ENCODE measurements around the gene FMOD. TPM values are rescaled to one million over a fixed set of nuclear protein-coding genes. Genes with fewer than 3 reads are reported as not detected.
"Not testable (repeated sequence)": the region's sequence is repeated elsewhere in the genome, so short reads cannot be mapped to it uniquely, and the experiment has no call there.

FMOD gene
- total and polyA plus RNA-seq, 2 donors (not counting 1 experiment from before 2014, with no cell fraction given) = 3.3 to 9.0 TPM

DNA sequence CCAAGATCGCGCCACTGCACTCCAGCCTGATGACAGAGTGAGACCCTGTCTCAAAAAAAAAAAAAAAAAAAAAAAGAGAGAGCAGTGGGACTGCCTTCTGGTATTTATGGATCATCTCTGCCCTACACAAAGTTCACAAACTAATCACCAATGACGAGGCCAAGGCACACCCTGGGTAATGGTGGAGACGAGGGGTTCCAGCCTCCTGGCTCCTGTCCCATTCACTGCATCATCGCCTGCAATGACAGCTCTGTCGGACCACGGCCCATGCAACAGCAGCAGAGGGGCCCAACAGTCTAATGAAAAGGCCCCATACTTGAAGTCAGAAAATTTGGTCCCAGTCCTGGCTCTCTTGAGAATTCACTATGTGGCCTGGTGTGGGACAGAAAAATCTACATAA, 48.5 kb downstream of the FMOD start:
- DNase-seq (ENCODE audit: low read depth in 2 of 2) = no peak
- no peak overlapping the region for H3K4me2 ChIP-seq (ENCODE audit: extremely low read depth, insufficient read depth, low read length)
- TF ChIP-seq EZH2 (IDR thresholded peaks at IDR 0.05; ENCODE audit: low read length, missing control alignments) = no peak
- TF ChIP-seq, protein P1, sequence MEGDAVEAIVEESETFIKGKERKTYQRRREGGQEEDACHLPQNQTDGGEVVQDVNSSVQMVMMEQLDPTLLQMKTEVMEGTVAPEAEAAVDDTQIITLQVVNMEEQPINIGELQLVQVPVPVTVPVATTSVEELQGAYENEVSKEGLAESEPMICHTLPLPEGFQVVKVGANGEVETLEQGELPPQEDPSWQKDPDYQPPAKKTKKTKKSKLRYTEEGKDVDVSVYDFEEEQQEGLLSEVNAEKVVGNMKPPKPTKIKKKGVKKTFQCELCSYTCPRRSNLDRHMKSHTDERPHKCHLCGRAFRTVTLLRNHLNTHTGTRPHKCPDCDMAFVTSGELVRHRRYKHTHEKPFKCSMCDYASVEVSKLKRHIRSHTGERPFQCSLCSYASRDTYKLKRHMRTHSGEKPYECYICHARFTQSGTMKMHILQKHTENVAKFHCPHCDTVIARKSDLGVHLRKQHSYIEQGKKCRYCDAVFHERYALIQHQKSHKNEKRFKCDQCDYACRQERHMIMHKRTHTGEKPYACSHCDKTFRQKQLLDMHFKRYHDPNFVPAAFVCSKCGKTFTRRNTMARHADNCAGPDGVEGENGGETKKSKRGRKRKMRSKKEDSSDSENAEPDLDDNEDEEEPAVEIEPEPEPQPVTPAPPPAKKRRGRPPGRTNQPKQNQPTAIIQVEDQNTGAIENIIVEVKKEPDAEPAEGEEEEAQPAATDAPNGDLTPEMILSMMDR (conservative IDR thresholded peaks at IDR 0.05 in 1 of 2, IDR thresholded peaks at IDR 0.05 in 1 of 2; ENCODE audit: low read depth in 1 of 2, low read length in 2 of 2) = no peak

DNA sequence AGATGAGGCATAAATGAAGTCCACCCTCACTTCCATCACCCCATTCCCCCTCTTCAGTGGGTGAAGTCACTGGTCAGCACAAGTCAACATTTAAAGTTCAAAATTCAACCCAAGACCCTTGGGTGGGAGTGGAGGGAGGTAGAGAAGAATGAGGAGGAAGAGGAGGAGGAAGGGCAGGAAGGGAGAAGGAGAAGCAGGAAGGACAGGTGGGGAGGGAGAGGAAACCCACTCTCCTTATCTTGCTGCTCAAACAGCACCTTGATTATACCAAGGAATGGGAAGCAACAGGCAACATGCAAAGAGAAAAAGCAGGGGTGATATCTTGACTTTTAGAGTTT, 49.6 kb downstream of the FMOD start:
- Histone ChIP-seq H3K4me1 (ENCODE audit: control insufficient read depth, extremely low read depth, insufficient read depth, low read length) (peaks cover 2% of the 10 kb centered on the region), H3K36me3 (ENCODE audit: control insufficient read depth, insufficient read depth, low read length) (no peaks in the 10 kb centered on the region), H3K27ac (ENCODE audit: insufficient read depth, low read length) (no peak overlapping the region), H3K4me2 (ENCODE audit: extremely low read depth, insufficient read depth, low read length) (no peak overlapping the region), H2AFZ (ENCODE audit: low read length) (no peak overlapping the region), H4K20me1 (ENCODE audit: control insufficient read depth, extremely low read depth, insufficient read depth, low read length) (no peaks in the 10 kb centered on the region), H3K9me3 (ENCODE audit: control insufficient read depth, insufficient read depth, low read depth, low read length) (no peaks in the 10 kb centered on the region), H3K9ac (ENCODE audit: insufficient read depth, low read length) (no peak overlapping the region), H3K4me3 (replicated peaks in 1 of 4; ENCODE audit: control extremely low read depth in 1 of 4, insufficient read depth in 1 of 4, low read depth in 3 of 4, low read length in 4 of 4) (no peak overlapping the region), H3K79me2 (ENCODE audit: control insufficient read depth, insufficient read depth, low read length) (no peaks in the 10 kb centered on the region), H3K27me3 (ENCODE audit: control insufficient read depth, insufficient read depth, low read length) (peaks cover 23% of the 10 kb centered on the region)
- no peak for DNase-seq (ENCODE audit: low read depth in 2 of 2)
- TF ChIP-seq, protein P1 (conservative IDR thresholded peaks at IDR 0.05 in 1 of 2, IDR thresholded peaks at IDR 0.05 in 1 of 2; ENCODE audit: low read depth in 1 of 2, low read length in 2 of 2) = no peak
- TF ChIP-seq EZH2 (IDR thresholded peaks at IDR 0.05; ENCODE audit: low read length, missing control alignments) = no peak

More for the DNA sequence above, 48.5 kb downstream of the FMOD start:
- Histone ChIP-seq H3K27ac (ENCODE audit: insufficient read depth, low read length) (no peak overlapping the region), H3K9ac (ENCODE audit: insufficient read depth, low read length) (no peak overlapping the region), H3K4me3 (replicated peaks in 1 of 4; ENCODE audit: control extremely low read depth in 1 of 4, insufficient read depth in 1 of 4, low read depth in 3 of 4, low read length in 4 of 4) (no peak overlapping the region), H3K9me3 (ENCODE audit: control insufficient read depth, insufficient read depth, low read depth, low read length) (no peaks in the 10 kb centered on the region), H3K36me3 (ENCODE audit: control insufficient read depth, insufficient read depth, low read length) (no peaks in the 10 kb centered on the region), H3K27me3 (ENCODE audit: control insufficient read depth, insufficient read depth, low read length) (peaks cover 15% of the 10 kb centered on the region), H3K4me1 (ENCODE audit: control insufficient read depth, extremely low read depth, insufficient read depth, low read length) (peaks cover 2% of the 10 kb centered on the region), H4K20me1 (ENCODE audit: control insufficient read depth, extremely low read depth, insufficient read depth, low read length) (no peaks in the 10 kb centered on the region), H3K79me2 (ENCODE audit: control insufficient read depth, insufficient read depth, low read length) (no peaks in the 10 kb centered on the region), H2AFZ (ENCODE audit: low read length) (no peak overlapping the region)

DNA sequence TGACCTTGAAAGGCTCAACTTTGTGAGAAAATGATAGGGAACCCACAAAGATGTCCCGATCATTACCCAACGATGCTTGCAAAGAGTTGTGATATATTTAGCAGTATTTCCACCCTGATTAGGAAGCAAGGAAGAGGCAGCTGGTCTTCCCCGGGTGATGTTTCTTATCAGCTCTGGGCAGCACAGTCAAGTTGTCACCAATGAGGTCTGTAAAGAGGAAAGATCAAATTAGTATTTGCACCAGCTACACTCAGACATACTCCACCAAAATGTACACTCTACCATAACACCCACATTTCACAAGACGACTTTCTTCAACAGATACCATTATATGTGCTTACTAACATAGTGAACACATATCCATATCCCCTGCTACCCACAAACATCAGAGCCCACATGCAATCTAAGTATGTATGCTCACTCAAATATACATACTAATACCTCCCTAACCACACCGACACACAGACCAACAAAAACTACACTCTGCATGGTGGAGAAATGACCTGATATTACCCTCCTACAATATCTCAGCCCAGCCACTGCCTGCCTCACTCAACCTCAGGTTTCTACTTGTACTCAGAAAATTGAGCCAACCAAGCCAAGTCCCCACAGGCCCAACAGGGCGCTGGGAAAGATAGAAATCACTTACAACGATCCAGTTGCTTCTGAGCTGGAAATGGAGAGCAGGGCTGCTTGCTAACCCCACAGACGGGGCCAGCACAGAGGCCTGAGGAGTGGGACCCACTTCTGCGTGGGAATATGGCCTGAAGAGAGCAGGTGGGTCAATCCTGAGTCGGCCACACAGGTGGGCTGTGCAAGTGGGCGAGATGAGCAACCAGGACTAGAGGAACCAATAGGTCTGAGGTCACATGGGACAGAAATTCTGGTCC, 50.2 kb downstream of the FMOD start:
- Histone ChIP-seq H3K27ac (ENCODE audit: insufficient read depth, low read length) (no peak overlapping the region), H3K9me3 (ENCODE audit: control insufficient read depth, insufficient read depth, low read depth, low read length) (no peaks in the 10 kb centered on the region), H4K20me1 (ENCODE audit: control insufficient read depth, extremely low read depth, insufficient read depth, low read length) (no peaks in the 10 kb centered on the region), H3K4me3 (replicated peaks in 1 of 4; ENCODE audit: control extremely low read depth in 1 of 4, insufficient read depth in 1 of 4, low read depth in 3 of 4, low read length in 4 of 4) (no peak overlapping the region), H3K79me2 (ENCODE audit: control insufficient read depth, insufficient read depth, low read length) (no peaks in the 10 kb centered on the region), H3K9ac (ENCODE audit: insufficient read depth, low read length) (no peak overlapping the region), H3K36me3 (ENCODE audit: control insufficient read depth, insufficient read depth, low read length) (no peaks in the 10 kb centered on the region), H3K4me1 (ENCODE audit: control insufficient read depth, extremely low read depth, insufficient read depth, low read length) (peaks cover 2% of the 10 kb centered on the region), H3K4me2 (ENCODE audit: extremely low read depth, insufficient read depth, low read length) (no peak overlapping the region), H3K27me3 (ENCODE audit: control insufficient read depth, insufficient read depth, low read length) (peaks cover 26% of the 10 kb centered on the region), H2AFZ (ENCODE audit: low read length) (no peak overlapping the region)
- DNase-seq (ENCODE audit: low read depth in 2 of 2) = no peak
- TF ChIP-seq, protein P1 (conservative IDR thresholded peaks at IDR 0.05 in 1 of 2, IDR thresholded peaks at IDR 0.05 in 1 of 2; ENCODE audit: low read depth in 1 of 2, low read length in 2 of 2) = no peak
- no peak for TF ChIP-seq EZH2 (IDR thresholded peaks at IDR 0.05; ENCODE audit: low read length, missing control alignments)

DNA sequence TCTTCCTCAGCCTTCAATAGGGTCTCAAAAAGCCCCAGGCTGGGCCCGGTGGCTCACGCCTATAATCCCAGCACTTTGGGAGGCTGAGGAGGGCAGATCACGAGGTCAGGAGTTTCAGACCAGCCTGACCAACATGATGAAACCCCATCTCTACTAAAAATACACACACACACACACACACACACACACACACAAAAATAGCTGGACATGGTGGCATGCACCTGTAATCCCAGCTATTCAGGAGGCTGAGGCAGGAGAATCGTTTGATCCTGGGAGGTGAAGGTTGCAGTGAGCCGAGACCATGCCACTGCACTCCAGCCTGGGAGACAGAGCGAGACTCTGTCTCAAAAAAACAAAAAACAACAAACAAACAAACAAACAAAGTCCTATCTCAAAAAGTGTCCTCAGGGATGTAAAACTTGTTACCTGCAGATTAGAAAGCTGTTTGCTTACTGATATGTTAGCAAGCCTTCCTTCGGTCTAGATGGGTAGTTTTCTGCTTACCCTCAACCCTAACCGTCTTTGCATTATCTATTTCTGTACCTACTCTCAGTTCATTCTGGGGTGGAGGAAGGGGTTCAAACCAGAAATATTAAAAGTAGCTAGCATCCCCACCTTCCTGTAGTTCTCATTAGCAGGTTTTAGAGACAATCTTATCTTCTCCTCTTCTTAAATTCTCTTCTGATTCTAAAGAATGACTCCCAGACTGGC, 51.0 kb downstream of the FMOD start:
- H3K4me3 ChIP-seq (replicated peaks in 1 of 4; ENCODE audit: control extremely low read depth in 1 of 4, insufficient read depth in 1 of 4, low read depth in 3 of 4, low read length in 4 of 4); H3K9me3 ChIP-seq (ENCODE audit: control insufficient read depth, insufficient read depth, low read depth, low read length); H3K4me2 ChIP-seq (ENCODE audit: extremely low read depth, insufficient read depth, low read length); H3K36me3 ChIP-seq (ENCODE audit: control insufficient read depth, insufficient read depth, low read length); H3K27ac ChIP-seq (ENCODE audit: insufficient read depth, low read length); H2AFZ ChIP-seq (ENCODE audit: low read length); DNase-seq (ENCODE audit: low read depth in 2 of 2); H3K4me1 ChIP-seq (ENCODE audit: control insufficient read depth, extremely low read depth, insufficient read depth, low read length); H3K79me2 ChIP-seq (ENCODE audit: control insufficient read depth, insufficient read depth, low read length); H4K20me1 ChIP-seq (ENCODE audit: control insufficient read depth, extremely low read depth, insufficient read depth, low read length); H3K9ac ChIP-seq (ENCODE audit: insufficient read depth, low read length): not testable (repeated sequence)
- H3K27me3 ChIP-seq (ENCODE audit: control insufficient read depth, insufficient read depth, low read length) = peaks cover 33% of the 10 kb centered on the region
